Activated CD4-positive, alpha-beta T cell treated with anti-CD3 and anti-CD28 coated beads, Interleukin-2, amount 10 ng/mL, durations not matched to agents 24 days and 14 days (primary cell): ENCODE results near the gene AP4S1. TPM values are rescaled to one million over a fixed set of nuclear protein-coding genes. Genes with fewer than 3 reads are reported as not detected.
"Not testable (repeated sequence)": the region's sequence is repeated elsewhere in the genome, so short reads cannot be mapped to it uniquely, and the experiment has no call there.

Experiments used
- DNase-seq: peaks from one replicate; pipeline ENCODE4 v3.0.0; 2022
- H3K27ac Mint-ChIP-seq: one replicate; pipeline ENCODE4 v1.8.0; 2022; ENCODE audit warnings: mild to moderate bottlenecking, mixed read lengths
- H3K27me3 Mint-ChIP-seq: one replicate; pipeline ENCODE4 v1.8.0; 2022; ENCODE audit warnings: mixed read lengths
- H3K36me3 Mint-ChIP-seq: one replicate; pipeline ENCODE4 v1.8.0; 2022; ENCODE audit warnings: low read depth, mild to moderate bottlenecking, mixed read lengths
- H3K4me1 Mint-ChIP-seq: one replicate; pipeline ENCODE4 v1.8.0; 2021; ENCODE audit warnings: mixed read lengths
- H3K4me3 Mint-ChIP-seq: one replicate; pipeline ENCODE4 v1.8.0; 2022; ENCODE audit warnings: mild to moderate bottlenecking, moderate library complexity, mixed read lengths
- H3K9me3 Mint-ChIP-seq: one replicate; pipeline ENCODE4 v1.8.0; 2021; ENCODE audit warnings: mixed read lengths
- intact Hi-C: fragments of 100-400 bp; cut with micrococcal nuclease; formaldehyde crosslinking; loops from one replicate; pipeline ENCODE4 v1.15.1; 2023
- total RNA-seq: library from RNA; stranded (reverse); gene quantifications from 2 replicates; pipeline ENCODE4 v1.2.3, GENCODE V29; 2022

The AP4S1 gene, protein sequence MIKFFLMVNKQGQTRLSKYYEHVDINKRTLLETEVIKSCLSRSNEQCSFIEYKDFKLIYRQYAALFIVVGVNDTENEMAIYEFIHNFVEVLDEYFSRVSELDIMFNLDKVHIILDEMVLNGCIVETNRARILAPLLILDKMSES
- total RNA-seq, result 7.8 and 8.6 TPM in 2 replicates

- Mint-ChIP-seq H3K4me1 (peaks cover 48% of the 10 kb centered on the region), H3K36me3 (peaks cover 17% of the 10 kb centered on the region), H3K27me3 (no peaks in the 10 kb centered on the region), H3K9me3 (no peaks in the 10 kb centered on the region), H3K27ac (peak within 1 kb of the TSS; percentile 93), H3K4me3 (peak within 1 kb of the TSS; percentile 92)
- DNase-seq, result peak; percentile 88
- intact Hi-C loops, result loop anchor here (1.0 to 5.0 kb wide), 7 partner anchors 30 to 537 kb away; partner anchors contain the start of genes DTD2, G2E3, NUBPL and SCFD1
Measured at GRCh38 chr14:31025367-31026076, at the start of gene AP4S1. TSS of gene AP4S1 (plus strand) at chr14:31025649. CDS start at chr14:31066197, 40,548 bp downstream.

GRCh38 chr14:30977752-30978151, 47.7 kb upstream of the AP4S1 start:
- Mint-ChIP-seq H3K4me1 (peaks cover 21% of the 10 kb centered on the region), H3K27me3 (no peaks in the 10 kb centered on the region)

GRCh38 chr14:30980106-30980704, 45.2 kb upstream of the AP4S1 start:
- H3K4me1 Mint-ChIP-seq, H3K9me3 Mint-ChIP-seq, H3K27me3 Mint-ChIP-seq, H3K27ac Mint-ChIP-seq, H3K36me3 Mint-ChIP-seq, H3K4me3 Mint-ChIP-seq: not testable (repeated sequence)
- DNase-seq, result peak; percentile 84
- intact Hi-C loops, result loop anchor here (1.0 to 5.0 kb wide), 2 partner anchors 102 to 377 kb away; no protein-coding TSS in a partner anchor

More at GRCh38 chr14:30977752-30978151, 47.7 kb upstream of the AP4S1 start:
- H3K9me3 Mint-ChIP-seq, result no peaks in the 10 kb centered on the region
- intact Hi-C loops, result no loop called here
- no peak for DNase-seq
- no peak overlapping the region for H3K4me3 Mint-ChIP-seq
- no peak overlapping the region for H3K27ac Mint-ChIP-seq
- H3K36me3 Mint-ChIP-seq, result peaks cover 3% of the 10 kb centered on the region

GRCh38 chr14:30980980-30981379, 44.5 kb upstream of the AP4S1 start:
- H3K4me3 Mint-ChIP-seq, result no peak overlapping the region
- H3K27ac Mint-ChIP-seq, result no peak overlapping the region
- DNase-seq, result peak; percentile 48
- intact Hi-C loops, result loop anchor here (1.0 to 5.0 kb wide), 2 partner anchors 101 to 376 kb away; no protein-coding TSS in a partner anchor
- no peaks in the 10 kb centered on the region for H3K27me3 Mint-ChIP-seq
- no peaks in the 10 kb centered on the region for H3K9me3 Mint-ChIP-seq
- peaks cover 3% of the 10 kb centered on the region for H3K36me3 Mint-ChIP-seq
- peaks cover 8% of the 10 kb centered on the region for H3K4me1 Mint-ChIP-seq

GRCh38 chr14:30982533-30982932, 42.9 kb upstream of the AP4S1 start:
- Mint-ChIP-seq H3K27me3 (no peaks in the 10 kb centered on the region), H3K27ac (no peak overlapping the region), H3K9me3 (no peaks in the 10 kb centered on the region), H3K4me1 (peaks cover 5% of the 10 kb centered on the region), H3K36me3 (peaks cover 5% of the 10 kb centered on the region), H3K4me3 (no peak overlapping the region)
- DNase-seq, result no peak
- intact Hi-C loops, result loop anchor here (5.0 kb wide), 1 partner anchor 375 kb away; no protein-coding TSS in a partner anchor

GRCh38 chr14:30983858-30984257, 41.6 kb upstream of the AP4S1 start:
- no peak for DNase-seq
- intact Hi-C loops, result loop anchor here (5.0 kb wide), 1 partner anchor 373 kb away; no protein-coding TSS in a partner anchor
- peaks cover 2% of the 10 kb centered on the region for H3K36me3 Mint-ChIP-seq
- no peaks in the 10 kb centered on the region for H3K27me3 Mint-ChIP-seq
- H3K9me3 Mint-ChIP-seq, result no peaks in the 10 kb centered on the region
- H3K27ac Mint-ChIP-seq, result no peak overlapping the region
- H3K4me1 Mint-ChIP-seq, result peaks cover 3% of the 10 kb centered on the region
- H3K4me3 Mint-ChIP-seq, result no peak overlapping the region

DNA sequence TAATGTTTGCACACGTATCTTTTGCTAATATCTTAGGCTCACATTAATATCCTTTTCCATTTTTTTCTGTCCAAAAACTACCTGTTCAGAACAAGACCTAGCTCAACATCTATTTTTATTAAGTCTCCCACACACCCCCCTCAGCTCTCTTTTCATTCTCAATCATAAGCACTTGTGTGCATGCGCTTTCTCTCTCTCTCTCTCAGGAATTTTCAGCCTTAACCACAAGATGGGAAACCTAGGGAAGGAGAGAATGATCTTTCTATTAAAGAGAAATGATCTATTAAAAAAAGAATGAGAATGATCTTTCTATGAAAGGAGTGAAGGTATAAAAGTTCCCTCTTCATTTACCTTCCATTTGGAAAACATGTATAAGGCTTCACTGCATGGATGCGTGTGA, 39.7 kb upstream of the AP4S1 start:
- Mint-ChIP-seq H3K4me1 (peaks cover 2% of the 10 kb centered on the region), H3K27ac (no peak overlapping the region), H3K4me3 (no peak overlapping the region), H3K27me3 (no peaks in the 10 kb centered on the region), H3K36me3 (peaks cover 4% of the 10 kb centered on the region), H3K9me3 (no peaks in the 10 kb centered on the region)
- intact Hi-C loops, result no loop called here
- no peak for DNase-seq

DNA sequence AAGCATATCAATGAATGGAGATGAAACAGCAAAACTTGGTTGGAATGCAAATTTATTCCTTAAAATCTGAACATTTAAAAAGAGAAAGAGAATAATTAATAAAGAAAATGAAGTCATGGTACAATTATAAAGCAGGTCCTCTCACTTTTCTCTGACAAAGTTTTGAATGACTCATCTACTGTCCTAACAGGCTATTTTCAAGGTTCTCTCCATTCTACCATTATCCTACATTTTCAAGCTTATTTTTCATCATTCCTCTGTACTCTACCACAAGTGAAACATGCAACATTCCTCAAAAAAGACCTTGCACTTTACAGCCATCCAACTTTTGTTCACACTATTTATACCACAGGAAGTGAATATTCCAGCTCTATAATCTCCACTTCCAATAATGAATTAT, 36.9 kb upstream of the AP4S1 start:
- Mint-ChIP-seq H3K36me3 (peaks cover 4% of the 10 kb centered on the region), H3K9me3 (no peaks in the 10 kb centered on the region), H3K27ac (no peak overlapping the region), H3K27me3 (no peaks in the 10 kb centered on the region), H3K4me3 (no peak overlapping the region), H3K4me1 (peaks cover 7% of the 10 kb centered on the region)
- intact Hi-C loops, result no loop called here
- no peak for DNase-seq

DNA sequence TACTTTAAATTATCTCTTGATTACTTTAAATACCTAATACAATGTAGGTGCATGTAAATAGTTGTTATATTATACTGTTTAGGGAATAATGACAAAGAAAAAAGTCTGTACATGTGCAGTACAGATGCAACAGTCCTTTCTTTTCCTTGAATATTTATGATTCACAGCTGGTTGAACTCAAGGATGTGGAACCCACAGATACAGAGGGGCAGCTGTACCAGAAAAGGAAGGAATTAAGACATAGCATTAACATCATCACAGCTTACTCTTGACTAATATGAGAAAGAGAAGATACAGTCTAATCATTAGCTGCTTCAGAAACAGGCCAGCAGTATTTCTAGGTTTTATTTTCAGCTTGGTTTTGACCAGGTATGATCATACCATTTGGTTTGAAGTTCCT, 34.7 kb upstream of the AP4S1 start:
- peaks cover 18% of the 10 kb centered on the region for H3K4me1 Mint-ChIP-seq
- no peak overlapping the region for H3K4me3 Mint-ChIP-seq
- H3K27ac Mint-ChIP-seq, result no peak overlapping the region
- H3K27me3 Mint-ChIP-seq, result no peaks in the 10 kb centered on the region
- H3K36me3 Mint-ChIP-seq, result peaks cover 4% of the 10 kb centered on the region
- intact Hi-C loops, result no loop called here
- no peak for DNase-seq
- no peaks in the 10 kb centered on the region for H3K9me3 Mint-ChIP-seq

DNA sequence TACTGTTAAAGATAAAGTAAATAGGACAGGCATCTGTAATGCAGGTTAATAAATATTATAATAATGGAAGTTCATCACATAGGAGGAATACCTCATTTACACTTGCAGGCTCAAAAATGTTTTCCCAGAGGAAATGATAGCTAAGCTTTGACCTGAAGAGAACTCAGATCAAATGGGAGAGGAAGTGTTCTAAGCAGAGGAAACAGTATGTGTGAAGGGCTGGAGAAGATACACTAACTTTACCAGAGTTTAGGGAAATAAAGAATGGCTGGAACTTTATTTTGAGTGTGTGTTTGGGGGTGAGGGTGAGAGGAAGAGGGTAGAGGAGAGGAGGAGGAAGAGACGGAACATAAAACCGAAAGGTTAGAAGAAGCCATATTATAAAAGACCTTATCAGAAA, 34.0 kb upstream of the AP4S1 start:
- Mint-ChIP-seq H3K27ac (no peak overlapping the region), H3K36me3 (peaks cover 4% of the 10 kb centered on the region), H3K27me3 (no peaks in the 10 kb centered on the region), H3K4me1 (peaks cover 22% of the 10 kb centered on the region), H3K4me3 (no peak overlapping the region), H3K9me3 (no peaks in the 10 kb centered on the region)
- no peak for DNase-seq
- intact Hi-C loops, result no loop called here

GRCh38 chr14:30993071-30993470, 32.4 kb upstream of the AP4S1 start:
- Mint-ChIP-seq H3K36me3 (peaks cover 15% of the 10 kb centered on the region), H3K9me3 (peaks cover 6% of the 10 kb centered on the region), H3K4me1 (peaks cover 22% of the 10 kb centered on the region), H3K27ac (no peak overlapping the region), H3K27me3 (no peaks in the 10 kb centered on the region), H3K4me3 (no peak overlapping the region)
- intact Hi-C loops, result no loop called here
- DNase-seq, result no peak

DNA sequence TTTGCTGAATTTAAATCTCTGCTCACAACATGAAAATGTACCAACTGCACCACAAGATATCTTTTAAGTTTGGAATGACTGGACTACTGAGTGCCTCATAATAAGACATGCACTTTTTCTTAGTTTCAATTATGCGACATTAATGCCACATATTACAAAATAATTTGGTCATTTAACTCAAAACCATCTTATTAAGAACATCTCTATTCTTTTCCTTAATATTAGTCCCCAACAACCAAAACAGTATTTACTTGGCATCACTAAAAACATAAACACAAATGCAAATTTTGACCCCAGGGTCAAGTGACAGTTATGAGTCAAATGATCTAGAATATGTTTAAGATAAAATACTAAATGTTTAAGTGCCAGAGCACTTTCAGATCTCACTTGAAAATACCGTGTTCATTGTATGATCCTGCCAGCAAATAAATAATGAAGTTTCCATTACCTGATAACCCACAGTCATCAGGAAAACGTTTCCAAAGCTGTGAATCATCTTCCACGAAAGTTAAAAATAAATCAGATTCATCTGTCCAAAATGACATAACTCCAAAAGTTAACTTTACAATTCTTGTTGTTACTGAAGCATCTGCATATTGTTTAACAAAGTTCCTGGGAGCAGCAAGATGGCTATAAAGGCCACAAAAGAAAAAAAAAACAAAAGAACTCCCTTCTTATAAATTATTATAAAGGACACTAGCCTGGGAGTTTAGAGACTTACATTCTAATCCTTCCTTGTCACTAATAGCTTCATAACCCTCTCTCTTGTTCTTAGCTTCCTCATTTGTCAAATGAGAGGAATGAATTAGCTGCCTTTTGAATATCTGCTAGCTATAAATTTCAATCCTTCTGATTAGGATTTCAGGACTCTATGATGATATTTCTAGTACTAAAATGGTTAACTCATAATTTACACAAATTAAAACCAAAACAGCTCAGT, 30.5 kb upstream of the AP4S1 start:
- peaks cover 15% of the 10 kb centered on the region for H3K9me3 Mint-ChIP-seq
- intact Hi-C loops, result loop anchor here (1.0 kb wide), 1 partner anchor 31 kb away; the partner anchor contains the start of gene STRN3
- peaks cover 20% of the 10 kb centered on the region for H3K4me1 Mint-ChIP-seq
- DNase-seq, result no peak
- peak overlapping the region; percentile 15 for H3K4me3 Mint-ChIP-seq
- peaks cover 30% of the 10 kb centered on the region for H3K36me3 Mint-ChIP-seq
- peak overlapping the region; percentile 62 for H3K27ac Mint-ChIP-seq
- H3K27me3 Mint-ChIP-seq, result no peaks in the 10 kb centered on the region

GRCh38 chr14:30995689-30996088, 29.8 kb upstream of the AP4S1 start:
- Mint-ChIP-seq H3K27me3 (no peaks in the 10 kb centered on the region), H3K27ac (peak overlapping the region; percentile 9), H3K4me1 (peaks cover 20% of the 10 kb centered on the region), H3K4me3 (no peak overlapping the region), H3K9me3 (peaks cover 15% of the 10 kb centered on the region), H3K36me3 (peaks cover 35% of the 10 kb centered on the region)
- DNase-seq, result no peak
- intact Hi-C loops, result loop anchor here (1.0 kb wide), 1 partner anchor 31 kb away; the partner anchor contains the start of gene STRN3
